A673 (cell line): Measurements from ENCODE around the gene NFIC.

ENCODE experiments used
- EZH2 ChIP-seq: fragments of 200-600 bp; sonication (generic); IDR thresholded peaks from 2 replicates; pipeline ENCODE4 v1.6.1; 2017; ENCODE audit warnings: borderline replicate concordance, low read depth, mild to moderate bottlenecking, mixed read lengths, antibody characterized with exemption, low read length; ENCODE audit not compliant: poor library complexity, severe bottlenecking
- TF ChIP-seq, protein P1 (sequence below): fragments of 300-800, 200-600 bp; sonication (generic); conservative IDR thresholded peaks from 2 replicates; pipeline ENCODE4 v1.5.1; 2017; ENCODE audit warnings: low read depth, mild to moderate bottlenecking, antibody characterized with exemption, low read length, moderate library complexity, mixed read lengths

DNA sequence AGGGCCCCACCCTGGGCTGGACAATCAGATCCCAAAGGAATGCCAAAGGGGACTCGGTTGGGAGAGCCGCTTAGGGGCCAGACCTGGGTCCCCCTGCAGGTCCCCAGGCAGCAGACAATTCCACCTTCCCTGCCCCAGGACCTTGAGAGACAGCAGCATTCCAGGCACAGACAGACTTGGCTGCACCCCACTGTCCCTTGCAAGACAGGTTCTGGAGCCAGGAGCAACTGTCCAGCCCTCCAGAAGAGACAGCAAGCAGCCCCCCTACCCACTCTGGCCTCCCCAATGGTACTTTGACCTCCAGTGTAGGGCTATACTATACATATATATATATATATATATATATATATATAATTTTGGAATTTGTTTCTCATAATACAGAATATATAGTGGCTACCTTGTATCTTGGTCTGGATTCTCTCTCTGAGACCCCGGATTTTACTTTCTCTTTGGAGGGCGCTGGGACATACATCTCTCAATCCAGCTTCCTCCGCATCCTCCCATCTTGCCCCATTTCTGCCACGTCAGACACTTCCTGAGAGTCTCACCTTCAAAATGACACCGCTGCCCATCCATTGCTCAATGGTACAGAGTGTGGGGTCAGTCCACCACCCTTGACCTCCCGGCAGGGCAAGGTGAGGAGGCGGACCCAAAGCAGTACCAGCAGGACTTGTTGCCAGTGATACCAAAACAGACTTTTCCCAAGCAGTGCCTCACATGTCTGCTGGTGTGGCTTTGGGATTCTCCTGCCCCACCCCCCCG lies 101.2 kb downstream of the NFIC start:
- TF ChIP-seq, protein P1, sequence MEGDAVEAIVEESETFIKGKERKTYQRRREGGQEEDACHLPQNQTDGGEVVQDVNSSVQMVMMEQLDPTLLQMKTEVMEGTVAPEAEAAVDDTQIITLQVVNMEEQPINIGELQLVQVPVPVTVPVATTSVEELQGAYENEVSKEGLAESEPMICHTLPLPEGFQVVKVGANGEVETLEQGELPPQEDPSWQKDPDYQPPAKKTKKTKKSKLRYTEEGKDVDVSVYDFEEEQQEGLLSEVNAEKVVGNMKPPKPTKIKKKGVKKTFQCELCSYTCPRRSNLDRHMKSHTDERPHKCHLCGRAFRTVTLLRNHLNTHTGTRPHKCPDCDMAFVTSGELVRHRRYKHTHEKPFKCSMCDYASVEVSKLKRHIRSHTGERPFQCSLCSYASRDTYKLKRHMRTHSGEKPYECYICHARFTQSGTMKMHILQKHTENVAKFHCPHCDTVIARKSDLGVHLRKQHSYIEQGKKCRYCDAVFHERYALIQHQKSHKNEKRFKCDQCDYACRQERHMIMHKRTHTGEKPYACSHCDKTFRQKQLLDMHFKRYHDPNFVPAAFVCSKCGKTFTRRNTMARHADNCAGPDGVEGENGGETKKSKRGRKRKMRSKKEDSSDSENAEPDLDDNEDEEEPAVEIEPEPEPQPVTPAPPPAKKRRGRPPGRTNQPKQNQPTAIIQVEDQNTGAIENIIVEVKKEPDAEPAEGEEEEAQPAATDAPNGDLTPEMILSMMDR: no peak
- no peak for TF ChIP-seq EZH2
